Measurements from ENCODE around the gene TRPM8.

DNA sequence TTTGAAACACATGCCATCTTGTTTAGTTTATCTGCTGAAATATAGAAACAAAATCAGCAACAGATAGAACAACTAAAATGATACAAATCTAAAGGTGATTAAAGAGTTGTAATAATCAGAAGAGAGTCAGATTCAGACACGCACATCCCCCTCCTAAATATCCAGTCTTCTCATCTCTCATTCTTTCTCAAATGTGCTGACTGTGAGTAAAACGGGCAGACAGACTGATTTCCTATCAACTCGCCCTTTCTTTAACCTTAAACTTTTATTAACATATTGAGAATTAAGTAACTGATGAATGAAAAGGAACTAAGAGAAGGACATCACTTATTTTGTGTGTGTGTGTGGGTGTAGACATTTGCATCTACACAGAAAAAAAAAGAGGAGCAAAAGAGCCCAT, 98.7 kb downstream of the TRPM8 start:
- TF ChIP-seq CREB1 (IDR thresholded peaks at IDR 0.05; ENCODE audit: low read depth): no peak
- TF ChIP-seq, protein P1, sequence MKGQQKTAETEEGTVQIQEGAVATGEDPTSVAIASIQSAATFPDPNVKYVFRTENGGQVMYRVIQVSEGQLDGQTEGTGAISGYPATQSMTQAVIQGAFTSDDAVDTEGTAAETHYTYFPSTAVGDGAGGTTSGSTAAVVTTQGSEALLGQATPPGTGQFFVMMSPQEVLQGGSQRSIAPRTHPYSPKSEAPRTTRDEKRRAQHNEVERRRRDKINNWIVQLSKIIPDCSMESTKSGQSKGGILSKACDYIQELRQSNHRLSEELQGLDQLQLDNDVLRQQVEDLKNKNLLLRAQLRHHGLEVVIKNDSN (IDR thresholded peaks at IDR 0.05): no peak
- no peak for TF ChIP-seq EGR1 (IDR thresholded peaks at IDR 0.05)
- TF ChIP-seq, protein P2, sequence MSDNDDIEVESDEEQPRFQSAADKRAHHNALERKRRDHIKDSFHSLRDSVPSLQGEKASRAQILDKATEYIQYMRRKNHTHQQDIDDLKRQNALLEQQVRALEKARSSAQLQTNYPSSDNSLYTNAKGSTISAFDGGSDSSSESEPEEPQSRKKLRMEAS (IDR thresholded peaks at IDR 0.05): no peak
